PC-3 (cell line): ENCODE measurements around the gene TMIE. TPM values are rescaled to one million over a fixed set of nuclear protein-coding genes. Genes with fewer than 3 reads are reported as not detected.

ENCODE experiments used
- ATAC-seq: fragments of 200-7000 bp; cut with Tn5 transposase; 2 replicates; pipeline ENCODE4 v1.9.1; 2020; ENCODE audit warnings: mild to moderate bottlenecking, moderate library complexity
- BruUV-seq: library from RNA; stranded (reverse); fragments of 400-500 nt; replicated peaks from 2 replicates; lab custom pipeline; 2021; lab: Mats Ljungman, UMichigan
- CTCF ChIA-PET: fragments of 300-600 bp; sonication (Branson Sonifier 250); formaldehyde crosslinking; loops from one replicate; lab custom pipeline; 2022; ENCODE audit warnings: antibody characterized with exemption; lab: Charles Lee
- POLR2A ChIA-PET: fragments of 300-600 bp; sonication (Branson Sonifier 250); formaldehyde crosslinking; loops from one replicate; lab custom pipeline; 2022; ENCODE audit warnings: antibody characterized with exemption; ENCODE audit not compliant: unreplicated experiment; lab: Charles Lee
- DNase-seq: peaks from one replicate; pipeline ENCODE4 v3.0.0-alpha.2; 2015
- H2AFZ ChIP-seq: fragments of 300-600 bp; sonication (generic); 2 replicates; pipeline ENCODE4 v1.6.0; 2016; ENCODE audit warnings: antibody characterized with exemption, low read length
- H3F3A ChIP-seq: fragments of 300-600 bp; sonication (generic); one replicate; pipeline ENCODE4 v1.6.0; 2017; ENCODE audit warnings: antibody characterized with exemption, low read length, control low read depth, mild to moderate bottlenecking; ENCODE audit not compliant: unreplicated experiment
- H3K27ac ChIP-seq: fragments of 300-600 bp; sonication (generic); 2 replicates; pipeline ENCODE4 v1.5.1; 2016; ENCODE audit warnings: mild to moderate bottlenecking, low read length
- H3K27me3 ChIP-seq: fragments of 300-600 bp; sonication (generic); 2 replicates; pipeline ENCODE4 v1.6.1; 2016; ENCODE audit warnings: low read length, mixed read lengths
- H3K36me3 ChIP-seq: fragments of 300-600 bp; sonication (generic); 2 replicates; pipeline ENCODE4 v1.6.1; 2016; ENCODE audit warnings: low read depth, mixed run types, low read length, mixed read lengths
- H3K4me1 ChIP-seq: fragments of 300-600 bp; sonication (generic); 2 replicates; pipeline ENCODE4 v1.5.1; 2016; ENCODE audit warnings: low read length; ENCODE audit not compliant: insufficient read depth
- H3K4me2 ChIP-seq: fragments of 300-600 bp; sonication (generic); 2 replicates; pipeline ENCODE4 v1.6.0; 2016; ENCODE audit warnings: low read length
- H3K4me3 ChIP-seq: fragments of 300-600 bp; sonication (generic); 2 replicates; pipeline ENCODE4 v1.5.1; 2016; ENCODE audit warnings: mild to moderate bottlenecking, low read length, mixed read lengths
- H3K79me2 ChIP-seq: fragments of 300-600 bp; sonication (generic); 2 replicates; pipeline ENCODE4 v1.6.1; 2017; ENCODE audit warnings: low read length, mixed read lengths
- H3K9ac ChIP-seq: fragments of 300-600 bp; sonication (generic); 2 replicates; pipeline ENCODE4 v1.6.0; 2016; ENCODE audit warnings: mild to moderate bottlenecking, low read length
- H3K9me2 ChIP-seq: fragments of 300-600 bp; sonication (generic); replicated peaks from 2 replicates; pipeline ENCODE4 v1.6.1; 2016; ENCODE audit warnings: mixed run types, low read length, mixed read lengths
- H3K9me3 ChIP-seq: fragments of 300-600 bp; sonication (generic); 2 replicates; pipeline ENCODE4 v1.6.1; 2016; ENCODE audit warnings: low read length, mixed read lengths
- H4K20me1 ChIP-seq: fragments of 300-600 bp; sonication (generic); 2 replicates; pipeline ENCODE4 v1.6.1; 2016; ENCODE audit warnings: low read length, mixed read lengths
- EZH2 ChIP-seq: fragments of 300-600 bp; sonication (generic); IDR thresholded peaks from one replicate; pipeline ENCODE4 v1.6.1; 2017; ENCODE audit warnings: antibody characterized with exemption, mild to moderate bottlenecking, low read length; ENCODE audit not compliant: unreplicated experiment
- EZH2phosphoT487 ChIP-seq: fragments of 300-600 bp; sonication (generic); IDR thresholded peaks from 2 replicates; pipeline ENCODE4 v1.6.1; 2018; ENCODE audit warnings: mild to moderate bottlenecking, antibody characterized with exemption, low read length, borderline replicate concordance
- intact Hi-C: fragments of 100-400 bp; cut with micrococcal nuclease; formaldehyde crosslinking; loops from 2 replicates; pipeline ENCODE4 v1.9.0; 2023
- total RNA-seq: library from RNA; depleted of rRNA; stranded (reverse); fragments of >200 nt; gene quantifications from 2 replicates; pipeline ENCODE4 v1.2.3, GENCODE V29; 2014
- TF ChIP-seq, protein P1 (sequence below): fragments of 300-600 bp; sonication (generic); conservative IDR thresholded peaks from 2 replicates; pipeline ENCODE4 v1.5.1; 2017; ENCODE audit warnings: antibody characterized with exemption, low read depth, mild to moderate bottlenecking, low read length

TMIE gene
- total RNA-seq, 1 experiment from 2014 or later: 0.66 TPM

- DNase-seq (no peak), ATAC-seq (no peak)
- H3K4me3 ChIP-seq: no peak overlapping the region
- no peaks in the 10 kb centered on the region for H3K79me2 ChIP-seq
- ChIA-PET POLR2A (no interaction called here), CTCF (interaction anchor here (0.6 kb wide), 1 partner anchor 474 kb away, joined by 9 read pairs; no protein-coding TSS in a partner anchor)
- H2AFZ ChIP-seq: no peak overlapping the region
- H3K4me2 ChIP-seq: no peak overlapping the region
- intact Hi-C loops: no loop called here
- peaks cover 21% of the 10 kb centered on the region for H3K4me1 ChIP-seq
- H3K27me3 ChIP-seq: no peaks in the 10 kb centered on the region
- no peaks in the 10 kb centered on the region for H3F3A ChIP-seq
- no peaks in the 10 kb centered on the region for H4K20me1 ChIP-seq
- H3K9me3 ChIP-seq: no peaks in the 10 kb centered on the region
- no TSS peak for BruUV-seq
- no peak overlapping the region for H3K9ac ChIP-seq
- H3K36me3 ChIP-seq: no peaks in the 10 kb centered on the region
- H3K9me2 ChIP-seq: no peaks in the 10 kb centered on the region
- TF ChIP-seq EZH2 (no peak), EZH2phosphoT487 (no peak)
- TF ChIP-seq, protein P1, sequence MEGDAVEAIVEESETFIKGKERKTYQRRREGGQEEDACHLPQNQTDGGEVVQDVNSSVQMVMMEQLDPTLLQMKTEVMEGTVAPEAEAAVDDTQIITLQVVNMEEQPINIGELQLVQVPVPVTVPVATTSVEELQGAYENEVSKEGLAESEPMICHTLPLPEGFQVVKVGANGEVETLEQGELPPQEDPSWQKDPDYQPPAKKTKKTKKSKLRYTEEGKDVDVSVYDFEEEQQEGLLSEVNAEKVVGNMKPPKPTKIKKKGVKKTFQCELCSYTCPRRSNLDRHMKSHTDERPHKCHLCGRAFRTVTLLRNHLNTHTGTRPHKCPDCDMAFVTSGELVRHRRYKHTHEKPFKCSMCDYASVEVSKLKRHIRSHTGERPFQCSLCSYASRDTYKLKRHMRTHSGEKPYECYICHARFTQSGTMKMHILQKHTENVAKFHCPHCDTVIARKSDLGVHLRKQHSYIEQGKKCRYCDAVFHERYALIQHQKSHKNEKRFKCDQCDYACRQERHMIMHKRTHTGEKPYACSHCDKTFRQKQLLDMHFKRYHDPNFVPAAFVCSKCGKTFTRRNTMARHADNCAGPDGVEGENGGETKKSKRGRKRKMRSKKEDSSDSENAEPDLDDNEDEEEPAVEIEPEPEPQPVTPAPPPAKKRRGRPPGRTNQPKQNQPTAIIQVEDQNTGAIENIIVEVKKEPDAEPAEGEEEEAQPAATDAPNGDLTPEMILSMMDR: no peak
- no peak overlapping the region for H3K27ac ChIP-seq
These were observed 40.4 kb upstream of the TMIE start for GRCh38 chr3:46660543-46661523.

DNA sequence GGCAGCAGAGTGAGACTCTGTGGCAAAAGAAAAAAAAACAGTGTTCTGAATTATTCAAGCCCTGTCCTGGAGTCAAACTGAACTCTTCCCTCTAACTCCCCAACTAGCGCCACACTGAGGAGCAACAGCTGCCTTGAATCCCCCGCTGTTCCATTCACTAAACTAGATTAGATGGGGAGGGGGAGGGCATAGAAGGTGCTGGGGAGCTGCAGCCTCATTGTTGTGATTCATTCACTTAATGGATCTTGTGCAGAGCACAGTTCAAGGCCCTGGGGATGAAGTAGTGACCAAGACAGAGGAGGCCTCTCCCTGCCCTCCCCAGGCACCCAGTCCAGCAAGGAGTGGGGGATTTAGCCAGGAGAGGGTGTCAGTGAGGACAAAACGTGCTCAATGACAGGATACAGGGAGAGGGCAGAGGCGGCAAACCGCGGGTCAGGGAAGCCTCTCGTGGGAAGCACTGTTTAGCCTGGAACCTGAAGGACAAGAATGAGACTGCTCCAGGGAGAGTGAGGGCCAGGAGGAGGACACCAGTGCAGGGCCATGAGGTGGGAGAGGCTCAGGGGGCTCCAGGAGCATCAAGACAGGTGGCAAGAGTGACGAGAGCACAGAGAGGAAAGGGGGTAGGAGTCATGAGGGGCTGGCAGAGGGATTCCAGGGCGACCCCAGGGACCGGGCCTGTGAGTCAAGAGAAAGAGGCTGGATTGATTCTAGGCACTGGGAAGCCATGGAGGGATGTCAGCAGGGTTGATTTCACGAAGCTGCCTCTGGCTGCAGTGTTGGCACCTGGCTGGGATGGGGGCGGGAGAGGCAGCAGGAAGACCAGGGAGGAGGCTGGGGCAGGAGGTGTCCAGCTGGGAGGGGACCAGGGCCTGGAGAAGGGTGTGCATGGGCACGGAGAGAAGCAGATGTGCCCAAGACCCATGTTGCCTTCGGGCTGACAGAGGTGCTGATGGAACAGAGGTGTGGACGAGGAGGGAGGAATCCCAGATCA, 39.1 kb upstream of the TMIE start:
- Histone ChIP-seq H3K4me3 (no peak overlapping the region), H3K27me3 (no peaks in the 10 kb centered on the region), H4K20me1 (no peaks in the 10 kb centered on the region), H2AFZ (no peak overlapping the region), H3K4me2 (no peak overlapping the region), H3K36me3 (no peaks in the 10 kb centered on the region), H3K4me1 (peaks cover 16% of the 10 kb centered on the region), H3F3A (no peaks in the 10 kb centered on the region), H3K9me3 (no peaks in the 10 kb centered on the region), H3K9me2 (no peaks in the 10 kb centered on the region), H3K27ac (no peak overlapping the region), H3K79me2 (no peaks in the 10 kb centered on the region), H3K9ac (no peak overlapping the region)
- ChIA-PET POLR2A (no interaction called here), CTCF (no interaction called here)
- ATAC-seq (no peak), DNase-seq (no peak)
- TF ChIP-seq EZH2phosphoT487: no peak
- BruUV-seq: no TSS peak
- intact Hi-C loops: no loop called here

- TF ChIP-seq EZH2: no peak
- TF ChIP-seq, protein P1: no peak
- TF ChIP-seq EZH2phosphoT487: no peak
- POLR2A ChIA-PET: no interaction called here
- CTCF ChIA-PET: no interaction called here
- Histone ChIP-seq H4K20me1 (no peaks in the 10 kb centered on the region), H3K79me2 (no peaks in the 10 kb centered on the region), H3K27ac (no peak overlapping the region), H3K4me2 (no peak overlapping the region), H3K36me3 (no peaks in the 10 kb centered on the region), H3K9ac (no peak overlapping the region), H3K27me3 (no peaks in the 10 kb centered on the region), H3K4me1 (peaks cover 13% of the 10 kb centered on the region), H2AFZ (no peak overlapping the region), H3K4me3 (no peak overlapping the region), H3K9me2 (no peaks in the 10 kb centered on the region), H3F3A (no peaks in the 10 kb centered on the region), H3K9me3 (no peaks in the 10 kb centered on the region)
- intact Hi-C loops: no loop called here
- DNase-seq: no peak
- ATAC-seq: no peak
- no TSS peak for BruUV-seq
These were observed 38.2 kb upstream of the TMIE start for GRCh38 chr3:46662771-46663551.
